Ovary (tissue), 9 donors: Measurements from ENCODE around the gene EXOC2. TPM values are rescaled to one million over a fixed set of nuclear protein-coding genes. Genes with fewer than 3 reads are reported as not detected.

Experiments
- DNase-seq, 5 donors: peaks; one replicate each; pipeline ENCODE4 v3.0.0-alpha.2; 2019 to 2020
- H3K27ac ChIP-seq, 2 donors: fragments of 200-600 bp; one replicate each; pipeline versions ENCODE4 v1.5.1 to v1.8.0; 2019 to 2022
- H3K27me3 ChIP-seq: fragments of 200-600 bp; one replicate; pipeline ENCODE4 v1.8.0; 2022
- H3K36me3 ChIP-seq: fragments of 200-600 bp; sonication (generic); one replicate; pipeline ENCODE4 v1.5.1; 2019
- H3K4me1 ChIP-seq: one replicate; pipeline ENCODE4 v1.8.1; 2013; ENCODE audit warnings: mild to moderate bottlenecking, moderate library complexity; ENCODE audit not compliant: insufficient read depth
- H3K4me3 ChIP-seq: fragments of 200-600 bp; sonication (generic); one replicate; pipeline ENCODE4 v1.5.1; 2017
- H3K9me3 ChIP-seq, 2 donors: fragments of 200-600 bp in 1 of 2; sonication (generic) in 1 of 2; one replicate each; pipeline versions ENCODE4 v1.5.1 to v1.8.1; 2013 to 2019; ENCODE audit warnings: mild to moderate bottlenecking in 1 of 2, moderate library complexity in 1 of 2
- CTCF ChIP-seq, 3 donors: fragments of 450-650 bp in 2 of 3; fragments of 200-600 bp in 1 of 3; IDR thresholded peaks; one replicate each; pipeline versions ENCODE4 v1.5.1 to v1.8.0; 2016 to 2022; ENCODE audit warnings: antibody characterized with exemption in 3 of 3, mild to moderate bottlenecking in 1 of 3
- EP300 ChIP-seq: sonication (generic); formaldehyde crosslinking; IDR thresholded peaks from one replicate; pipeline ENCODE4 v1.6.1; 2017; ENCODE audit warnings: antibody characterized with exemption
- POLR2A ChIP-seq: fragments of 450-650 bp; IDR thresholded peaks from one replicate; pipeline ENCODE4 v1.6.1; 2017; ENCODE audit warnings: antibody characterized with exemption, mild to moderate bottlenecking, moderate library complexity
- WGBS, 3 donors: extraction: QIAGEN DNeasy Blood & Tissue Kit in 1 of 3; methylation state at CpG; one replicate each; pipeline versions ENCODE4 v1.1.5 to v1.1.7; 2013 to 2017; 5-methylcytosine and 5-hydroxymethylcytosine counted together
- intact Hi-C, 4 donors: fragments of 100-400 bp; cut with DNase I; formaldehyde crosslinking; loops; one replicate each; pipeline versions ENCODE4 v1.11.0 to v1.15.1; 2022 to 2023
- polyA plus RNA-seq, 2 donors: library from polyadenylated mRNA; stranded (reverse); fragments of 200-250 nt in 1 of 2; fragments of 350-450 nt in 1 of 2; fragmentation: Illumina TruSeq in 1 of 2; extraction: RNeasy Lipid Tissue Mini Kit (QIAGEN cat#74804) in 1 of 2; gene quantifications; one replicate each; pipeline ENCODE4 v1.2.3, GENCODE V29; 2013 to 2014
- total RNA-seq, 7 donors: library from RNA; depleted of rRNA in 2 of 7; stranded (reverse); fragments of >200 nt in 2 of 7; fragmentation: NEBNext Ultra II Directional in 3 of 7; extraction: Animal tissue kit (Norgen Biotek cat#: 25700) in 3 of 7; gene quantifications; one replicate each; pipeline versions ENCODE4 v1.1.0 to v1.2.4, GENCODE V29; 2016 to 2023
- donor health status: DM: no; HTN: no; CAD: no; lungs with moderate emphysema.
- donor health status: DM: no; HTN: no; CAD: no.
- donor health status: Bipolar disorder and iron deficiency.
- donor health status: DM: yes; HTN: yes; CAD: no.
- donor health status: DM: no; HTN: no; CAD: no.
- donor health status: DM: yes; HTN: yes; CAD: no.

Gene EXOC2
- total and polyA plus RNA-seq, 9 donors, result 7.5 to 17.3 (median 14.2) TPM

- H3K27ac ChIP-seq, result no peak overlapping the region
- no peaks in the 10 kb centered on the region for H3K27me3 ChIP-seq
- H3K4me3 ChIP-seq, result no peak overlapping the region
- intact Hi-C loops, result no loop called here
- no peaks in the 10 kb centered on the region for H3K36me3 ChIP-seq
- peaks cover 3% of the 10 kb centered on the region for H3K4me1 ChIP-seq
- WGBS, 3 donors, result 92 to 98% (median 93%) methylated on average over 7 of the region's 7 CpGs
- no peaks in the 10 kb centered on the region for H3K9me3 ChIP-seq
- no peak for DNase-seq
- TF ChIP-seq EP300 (no peak), CTCF (IDR thresholded peaks at IDR 0.05) (no peak), POLR2A (no peak)
These were observed 106.4 kb downstream of the EXOC2 start for GRCh38 chr6:586553-586952.

GRCh38 chr6:583635-584034 is 109.3 kb downstream of the EXOC2 start:
- H3K4me3 ChIP-seq, result no peak overlapping the region
- intact Hi-C loops, result no loop called here
- no peak for DNase-seq
- no peak overlapping the region for H3K27ac ChIP-seq
- WGBS, 3 donors, result 74 to 81% (median 79%) methylated on average over 6 of the region's 6 CpGs
- no peaks in the 10 kb centered on the region for H3K27me3 ChIP-seq
- H3K9me3 ChIP-seq, result no peaks in the 10 kb centered on the region
- peaks cover 3% of the 10 kb centered on the region for H3K4me1 ChIP-seq
- no peaks in the 10 kb centered on the region for H3K36me3 ChIP-seq
- TF ChIP-seq EP300 (no peak), POLR2A (no peak), CTCF (IDR thresholded peaks at IDR 0.05) (no peak)

- Histone ChIP-seq H3K4me3 (no peak overlapping the region), H3K27ac (no peak overlapping the region), H3K9me3 (no peaks in the 10 kb centered on the region), H3K27me3 (no peaks in the 10 kb centered on the region), H3K36me3 (no peaks in the 10 kb centered on the region), H3K4me1 (peaks cover 3% of the 10 kb centered on the region)
- TF ChIP-seq CTCF (IDR thresholded peaks at IDR 0.05) (no peak), EP300 (no peak), POLR2A (no peak)
- DNase-seq, result no peak
- intact Hi-C loops, result no loop called here
- WGBS, 3 donors, result 68 to 80% (median 78%) methylated on average over 1 of the region's 1 CpG
These were observed 109.8 kb downstream of the EXOC2 start for GRCh38 chr6:583116-583515.

GRCh38 chr6:582370-582769 is 110.6 kb downstream of the EXOC2 start:
- H3K27ac ChIP-seq, result no peak overlapping the region

More at GRCh38 chr6:582370-582769, 110.6 kb downstream of the EXOC2 start:
- H3K4me1 ChIP-seq, result peaks cover 3% of the 10 kb centered on the region
- no peaks in the 10 kb centered on the region for H3K36me3 ChIP-seq
- H3K27me3 ChIP-seq, result no peaks in the 10 kb centered on the region
- no peak overlapping the region for H3K4me3 ChIP-seq
- WGBS, 3 donors, result 61 to 86% (median 79%) methylated on average over 12 of the region's 12 CpGs
- TF ChIP-seq CTCF (IDR thresholded peaks at IDR 0.05) (no peak), EP300 (no peak), POLR2A (no peak)
- intact Hi-C loops, result no loop called here
- no peak for DNase-seq
- no peaks in the 10 kb centered on the region for H3K9me3 ChIP-seq
